ENCODE results near the gene DCTD. TPM values are rescaled to one million over a fixed set of nuclear protein-coding genes. Genes with fewer than 3 reads are reported as not detected.

Gene DCTD
- total RNA-seq, 2 donors from 2014 or later: 50.5 to 62.2 TPM

- DNase-seq (ENCODE audit: low spot score): no peak
- TF ChIP-seq, protein P1, sequence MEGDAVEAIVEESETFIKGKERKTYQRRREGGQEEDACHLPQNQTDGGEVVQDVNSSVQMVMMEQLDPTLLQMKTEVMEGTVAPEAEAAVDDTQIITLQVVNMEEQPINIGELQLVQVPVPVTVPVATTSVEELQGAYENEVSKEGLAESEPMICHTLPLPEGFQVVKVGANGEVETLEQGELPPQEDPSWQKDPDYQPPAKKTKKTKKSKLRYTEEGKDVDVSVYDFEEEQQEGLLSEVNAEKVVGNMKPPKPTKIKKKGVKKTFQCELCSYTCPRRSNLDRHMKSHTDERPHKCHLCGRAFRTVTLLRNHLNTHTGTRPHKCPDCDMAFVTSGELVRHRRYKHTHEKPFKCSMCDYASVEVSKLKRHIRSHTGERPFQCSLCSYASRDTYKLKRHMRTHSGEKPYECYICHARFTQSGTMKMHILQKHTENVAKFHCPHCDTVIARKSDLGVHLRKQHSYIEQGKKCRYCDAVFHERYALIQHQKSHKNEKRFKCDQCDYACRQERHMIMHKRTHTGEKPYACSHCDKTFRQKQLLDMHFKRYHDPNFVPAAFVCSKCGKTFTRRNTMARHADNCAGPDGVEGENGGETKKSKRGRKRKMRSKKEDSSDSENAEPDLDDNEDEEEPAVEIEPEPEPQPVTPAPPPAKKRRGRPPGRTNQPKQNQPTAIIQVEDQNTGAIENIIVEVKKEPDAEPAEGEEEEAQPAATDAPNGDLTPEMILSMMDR (IDR thresholded peaks at IDR 0.05): no peak
- H3K27me3 ChIP-seq (replicated peaks; ENCODE audit: insufficient read depth): no peaks in the 10 kb centered on the region
- no peaks in the 10 kb centered on the region for H3K36me3 ChIP-seq
- H3K4me3 ChIP-seq: no peak overlapping the region
- H3K27ac ChIP-seq: no peak overlapping the region
- H3K4me1 ChIP-seq (ENCODE audit: control insufficient read depth in 1 of 2, low read depth in 2 of 2): peaks cover 0 to 8% of the 10 kb centered on the region in 2 donors
- no peaks in the 10 kb centered on the region for H3K9me3 ChIP-seq
- no peak for ATAC-seq (ENCODE audit: insufficient number of reproducible peaks, low FRiP score, low read depth)
Observed at GRCh38 chr4:182921608-182922007, 4.4 kb upstream of the DCTD start.

- Histone ChIP-seq H3K27ac (no peak overlapping the region), H3K4me1 (ENCODE audit: control insufficient read depth in 1 of 2, low read depth in 2 of 2) (peaks cover 0 to 18% of the 10 kb centered on the region in 2 donors), H3K4me3 (no peak overlapping the region), H3K36me3 (no peaks in the 10 kb centered on the region), H3K27me3 (replicated peaks; ENCODE audit: insufficient read depth) (no peaks in the 10 kb centered on the region), H3K9me3 (no peaks in the 10 kb centered on the region)
- ATAC-seq (ENCODE audit: insufficient number of reproducible peaks, low FRiP score, low read depth): no peak
- DNase-seq (ENCODE audit: low spot score): no peak
- TF ChIP-seq, protein P1 (IDR thresholded peaks at IDR 0.05): no peak
Observed at GRCh38 chr4:182920676-182921075, 3.5 kb upstream of the DCTD start.

GRCh38 chr4:182918791-182919302 lies 1.7 kb upstream of the DCTD start:
- H3K4me1 ChIP-seq (ENCODE audit: control insufficient read depth in 1 of 2, low read depth in 2 of 2): peaks cover 0 to 20% of the 10 kb centered on the region in 2 donors
- TF ChIP-seq, protein P1 (IDR thresholded peaks at IDR 0.05): no peak
- no peaks in the 10 kb centered on the region for H3K9me3 ChIP-seq
- H3K4me3 ChIP-seq: no peak overlapping the region
- DNase-seq (ENCODE audit: low spot score): no peak
- H3K36me3 ChIP-seq: peaks cover 10% of the 10 kb centered on the region
- no peaks in the 10 kb centered on the region for H3K27me3 ChIP-seq (replicated peaks; ENCODE audit: insufficient read depth)
- no peak for ATAC-seq (ENCODE audit: insufficient number of reproducible peaks, low FRiP score, low read depth)
- peak overlapping the region in 1 of 2 donors; percentile 88 for H3K27ac ChIP-seq

GRCh38 chr4:182918044-182918607 lies 940 bp upstream of the DCTD start:
- peaks cover 13% of the 10 kb centered on the region for H3K36me3 ChIP-seq
- no peaks in the 10 kb centered on the region for H3K27me3 ChIP-seq (replicated peaks; ENCODE audit: insufficient read depth)
- ATAC-seq (ENCODE audit: insufficient number of reproducible peaks, low FRiP score, low read depth) (no peak), DNase-seq (ENCODE audit: low spot score) (no peak)
- peak overlapping the region; percentile 84 for H3K4me3 ChIP-seq
- no peaks in the 10 kb centered on the region for H3K9me3 ChIP-seq
- peaks cover 0 to 20% of the 10 kb centered on the region in 2 donors for H3K4me1 ChIP-seq (ENCODE audit: control insufficient read depth in 1 of 2, low read depth in 2 of 2)
- peak overlapping the region; percentile 88 to 92 for H3K27ac ChIP-seq
- TF ChIP-seq, protein P1 (IDR thresholded peaks at IDR 0.05): no peak

DNA sequence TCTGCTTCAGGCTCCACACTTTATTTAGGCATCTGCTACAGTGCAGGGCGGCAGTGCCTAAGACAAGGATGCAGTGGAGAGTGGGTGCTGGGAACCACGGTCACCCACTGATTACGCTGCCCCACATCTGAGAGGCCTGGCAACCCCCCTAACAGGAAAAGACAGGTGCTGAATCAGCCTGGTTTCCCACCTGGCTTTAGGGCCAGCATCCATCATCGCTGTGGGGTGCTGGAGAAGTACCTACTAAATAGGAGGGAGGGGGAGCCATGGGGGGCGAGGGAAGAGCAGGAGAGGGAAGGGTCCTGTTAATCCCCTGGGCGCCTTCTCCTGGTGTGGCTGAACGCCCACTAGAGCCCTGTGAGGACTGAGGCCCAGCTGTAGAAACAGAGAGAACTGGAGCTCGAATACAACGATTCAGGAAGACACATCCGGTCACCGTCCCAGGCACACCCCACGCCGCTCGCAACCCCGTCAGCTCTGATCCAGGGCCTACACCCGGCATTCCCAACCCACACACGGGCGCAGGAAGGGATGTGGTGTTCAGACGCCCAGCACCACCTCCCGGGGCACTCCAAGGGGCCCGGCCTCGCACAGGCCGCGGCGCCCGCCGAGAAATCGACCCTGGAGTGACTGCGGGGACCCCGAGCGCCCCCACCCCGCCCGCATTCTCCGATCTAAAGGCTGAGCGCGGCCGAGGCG lies 554 bp downstream of the DCTD start:
- ATAC-seq (ENCODE audit: insufficient number of reproducible peaks, low FRiP score, low read depth): peak; percentile 58

More for the DNA sequence above, 554 bp downstream of the DCTD start:
- H3K27ac ChIP-seq: peak overlapping the region; percentile 86 to 88
- H3K4me3 ChIP-seq: peak overlapping the region; percentile 84
- no peak for DNase-seq (ENCODE audit: low spot score)
- H3K9me3 ChIP-seq: no peaks in the 10 kb centered on the region
- TF ChIP-seq, protein P1 (IDR thresholded peaks at IDR 0.05): no peak
- peaks cover 0 to 20% of the 10 kb centered on the region in 2 donors for H3K4me1 ChIP-seq (ENCODE audit: control insufficient read depth in 1 of 2, low read depth in 2 of 2)
- H3K36me3 ChIP-seq: peaks cover 18% of the 10 kb centered on the region
- H3K27me3 ChIP-seq (replicated peaks; ENCODE audit: insufficient read depth): no peaks in the 10 kb centered on the region

Measured in thoracic aorta (tissue), 2 donors.